Spleen (tissue), 7 donors: ENCODE data around the gene ZNF682.
"Not testable (repeated sequence)": the region's sequence is repeated elsewhere in the genome, so short reads cannot be mapped to it uniquely, and the experiment has no call there.

Experiments
- CTCF ChIP-seq, 11 experiments: fragments of 200-600 bp in 7 of 11; fragments of 450-650 bp in 4 of 11; sonication (generic) in 4 of 11; IDR thresholded peaks in 8 of 11; conservative IDR thresholded peaks in 3 of 11; 1 replicate in 7 of 11; 2 replicates in 4 of 11; pipeline versions ENCODE4 v1.4.0 to v1.8.0; 2016 to 2021; ENCODE audit warnings: antibody characterized with exemption in 11 of 11, inconsistent platforms in 4 of 11, mild to moderate bottlenecking in 1 of 11
- POLR2A ChIP-seq, 3 donors: fragments of 450-650 bp; IDR thresholded peaks; one replicate each; pipeline ENCODE4 v1.5.1; 2017; ENCODE audit warnings: antibody characterized with exemption in 3 of 3, mild to moderate bottlenecking in 1 of 3
- POLR2AphosphoS5 ChIP-seq, 3 donors: sonication (generic); formaldehyde crosslinking; IDR thresholded peaks; one replicate each; pipeline ENCODE4 v1.5.1; 2017; ENCODE audit warnings: antibody characterized with exemption in 3 of 3
- donor health status: DM: no; HTN: no; CAD: no; lungs with moderate emphysema.
- donor health status: DM: no; HTN: no; CAD: no.
- donor health status: DM: no; HTN: no; CAD: no.

- not testable (repeated sequence) for TF ChIP-seq POLR2AphosphoS5 (IDR thresholded peaks at IDR 0.05); CTCF (IDR thresholded peaks at IDR 0.05 in 8 of 11, conservative IDR thresholded peaks at IDR 0.05 in 3 of 11); POLR2A (IDR thresholded peaks at IDR 0.05)
Measured at GRCh38 chr19:19966126-19966525, 73.2 kb downstream of the ZNF682 start.
